Epithelial cell of proximal tubule (primary cell): ENCODE results near the gene FXYD2. TPM values are rescaled to one million over a fixed set of nuclear protein-coding genes. Genes with fewer than 3 reads are reported as not detected.
A peak's percentile ranks its signal among the peaks of the same experiment; 100 is the strongest.

Experiments
- DNase-seq: peaks from one replicate; pipeline ENCODE4 v3.0.0-alpha.2; 2011; ENCODE audit warnings: low read depth
- H3K4me3 ChIP-seq: 2 replicates; pipeline ENCODE4 v1.5.1; 2011; ENCODE audit warnings: low read depth, mild to moderate bottlenecking, low read length
- total RNA-seq: library from RNA; depleted of rRNA; stranded (reverse); fragments of >200 nt; gene quantifications from 2 replicates; pipeline ENCODE4 v1.2.3, GENCODE V29; 2015
- TF ChIP-seq, protein P1 (sequence below): conservative IDR thresholded peaks from 2 replicates; pipeline ENCODE4 v1.5.1; 2012; ENCODE audit warnings: low read depth, mild to moderate bottlenecking, low read length

Gene FXYD2
- total RNA-seq, 1 donor from 2014 or later: 286 TPM

DNA sequence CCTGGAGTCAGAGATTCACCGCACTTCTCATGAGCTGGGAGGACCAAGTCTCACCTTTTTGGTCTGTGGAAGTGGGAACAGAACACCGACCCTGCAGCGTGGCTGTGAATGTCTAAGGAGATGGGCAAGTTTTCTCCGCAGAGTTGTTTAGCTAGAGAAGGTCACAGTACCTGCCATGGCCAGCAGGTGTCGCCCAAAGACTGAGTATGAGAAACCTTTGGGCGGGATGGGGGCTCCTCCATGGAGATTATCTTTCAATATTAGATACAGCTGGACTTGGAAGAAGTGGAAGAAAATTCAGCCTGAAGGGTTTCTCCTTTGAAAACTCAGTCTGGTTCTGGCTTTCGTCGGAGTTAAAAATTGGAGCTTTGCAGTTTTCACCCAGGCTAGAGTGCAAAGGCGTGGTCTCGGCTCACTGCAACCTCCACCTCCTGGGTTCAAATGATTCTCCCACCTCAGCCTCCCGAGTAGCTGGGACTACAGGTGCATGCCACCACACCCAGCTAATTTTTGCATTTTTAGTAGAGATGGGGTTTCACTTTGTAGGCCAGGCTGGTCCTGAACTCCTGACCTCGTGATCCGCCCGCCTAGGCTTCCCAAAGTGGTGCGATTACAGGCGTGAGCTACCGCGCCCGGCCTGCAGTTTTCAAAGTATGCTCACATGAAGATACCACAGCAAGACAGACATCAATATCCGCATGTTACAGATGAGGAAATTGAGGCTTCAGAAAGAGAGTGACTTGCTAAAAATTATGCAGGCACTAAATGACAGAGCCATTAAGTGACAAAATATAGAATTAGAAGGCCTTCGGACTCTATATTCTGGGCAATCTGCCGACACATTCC lies 16.8 kb downstream of the FXYD2 start:
- no peak overlapping the region for H3K4me3 ChIP-seq
- no peak for DNase-seq
- TF ChIP-seq, protein P1, sequence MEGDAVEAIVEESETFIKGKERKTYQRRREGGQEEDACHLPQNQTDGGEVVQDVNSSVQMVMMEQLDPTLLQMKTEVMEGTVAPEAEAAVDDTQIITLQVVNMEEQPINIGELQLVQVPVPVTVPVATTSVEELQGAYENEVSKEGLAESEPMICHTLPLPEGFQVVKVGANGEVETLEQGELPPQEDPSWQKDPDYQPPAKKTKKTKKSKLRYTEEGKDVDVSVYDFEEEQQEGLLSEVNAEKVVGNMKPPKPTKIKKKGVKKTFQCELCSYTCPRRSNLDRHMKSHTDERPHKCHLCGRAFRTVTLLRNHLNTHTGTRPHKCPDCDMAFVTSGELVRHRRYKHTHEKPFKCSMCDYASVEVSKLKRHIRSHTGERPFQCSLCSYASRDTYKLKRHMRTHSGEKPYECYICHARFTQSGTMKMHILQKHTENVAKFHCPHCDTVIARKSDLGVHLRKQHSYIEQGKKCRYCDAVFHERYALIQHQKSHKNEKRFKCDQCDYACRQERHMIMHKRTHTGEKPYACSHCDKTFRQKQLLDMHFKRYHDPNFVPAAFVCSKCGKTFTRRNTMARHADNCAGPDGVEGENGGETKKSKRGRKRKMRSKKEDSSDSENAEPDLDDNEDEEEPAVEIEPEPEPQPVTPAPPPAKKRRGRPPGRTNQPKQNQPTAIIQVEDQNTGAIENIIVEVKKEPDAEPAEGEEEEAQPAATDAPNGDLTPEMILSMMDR: peak; percentile 85

DNA sequence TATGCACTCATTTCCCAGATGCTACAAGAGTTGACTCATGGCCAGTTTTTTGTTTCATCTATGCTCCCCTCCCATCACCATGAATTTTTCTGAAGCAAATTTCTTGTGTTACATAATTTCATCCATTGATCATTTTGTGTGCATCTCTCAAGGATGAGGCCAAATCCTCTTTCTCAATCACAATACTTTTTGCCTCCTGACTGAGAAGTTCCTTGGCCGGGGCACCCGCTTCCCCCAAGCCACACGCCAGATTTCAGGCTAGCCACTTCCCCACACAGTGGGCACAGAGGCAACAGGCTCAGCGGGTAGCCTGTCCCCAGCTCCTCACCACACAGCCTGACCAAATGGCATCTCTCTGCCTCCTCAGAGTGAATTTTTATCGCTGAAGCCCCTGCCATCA lies 17.7 kb downstream of the FXYD2 start:
- DNase-seq: no peak
- TF ChIP-seq, protein P1: no peak
- H3K4me3 ChIP-seq: no peak overlapping the region

DNA sequence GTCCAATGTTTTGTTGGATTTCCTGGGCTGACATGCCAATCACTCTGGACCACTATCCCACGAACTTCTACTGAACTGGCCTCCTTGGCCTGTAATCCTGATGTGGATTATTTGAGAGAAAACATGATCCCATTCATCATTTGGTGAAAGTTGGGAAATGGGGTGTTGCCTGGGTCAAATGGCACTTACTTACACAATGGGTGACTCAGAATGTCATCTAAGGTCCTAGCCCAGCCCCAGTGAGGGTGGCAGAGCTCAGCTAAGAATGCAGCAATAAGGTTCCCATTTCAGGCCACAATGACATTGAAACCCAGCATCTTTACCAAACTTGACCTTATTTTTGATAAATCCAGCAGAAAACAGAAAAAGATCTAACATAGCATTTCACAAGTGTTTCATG lies 19.5 kb downstream of the FXYD2 start:
- H3K4me3 ChIP-seq: no peak overlapping the region
- no peak for DNase-seq
- TF ChIP-seq, protein P1: no peak

DNA sequence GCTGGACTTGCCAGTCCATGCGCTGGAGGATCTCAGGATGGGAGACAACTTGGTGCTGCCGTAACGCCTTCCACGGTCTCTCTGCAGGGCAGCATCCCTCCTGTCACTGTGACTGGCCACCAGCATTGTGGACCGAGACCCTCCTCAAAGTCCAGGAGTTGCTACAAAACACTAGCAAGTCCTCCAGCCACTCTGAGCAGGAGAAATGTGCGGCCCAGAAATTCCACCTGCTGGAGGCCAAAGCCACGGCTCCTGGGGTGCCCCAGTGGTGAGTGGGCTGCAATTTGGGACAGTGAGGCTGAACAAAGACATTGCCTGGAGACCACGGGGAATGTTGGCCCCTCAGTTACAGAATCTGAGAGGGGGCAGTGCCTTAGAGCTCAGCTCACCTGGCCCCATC lies 20.6 kb downstream of the FXYD2 start:
- no peak for DNase-seq
- TF ChIP-seq, protein P1: no peak
- no peak overlapping the region for H3K4me3 ChIP-seq

DNA sequence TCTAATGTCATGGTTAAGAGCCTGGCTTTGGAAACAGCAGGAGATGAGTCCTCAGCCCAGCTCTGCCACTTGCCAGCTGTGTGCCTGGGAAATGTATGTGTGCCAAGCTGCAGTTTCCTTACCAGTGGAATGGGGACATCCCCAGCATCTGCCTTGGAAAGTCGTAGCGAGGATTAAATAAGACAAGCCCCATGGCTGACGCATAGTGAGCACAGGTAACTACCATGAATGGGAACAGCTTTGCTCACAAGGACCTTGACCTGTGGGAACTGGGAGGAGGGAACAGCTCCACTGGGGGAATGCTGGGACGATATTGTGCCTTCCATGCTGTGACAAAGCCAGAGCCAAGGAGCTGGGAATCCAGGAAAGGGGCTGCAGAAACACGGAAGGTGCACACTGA lies 24.9 kb downstream of the FXYD2 start:
- TF ChIP-seq, protein P1: no peak
- DNase-seq: no peak

DNA sequence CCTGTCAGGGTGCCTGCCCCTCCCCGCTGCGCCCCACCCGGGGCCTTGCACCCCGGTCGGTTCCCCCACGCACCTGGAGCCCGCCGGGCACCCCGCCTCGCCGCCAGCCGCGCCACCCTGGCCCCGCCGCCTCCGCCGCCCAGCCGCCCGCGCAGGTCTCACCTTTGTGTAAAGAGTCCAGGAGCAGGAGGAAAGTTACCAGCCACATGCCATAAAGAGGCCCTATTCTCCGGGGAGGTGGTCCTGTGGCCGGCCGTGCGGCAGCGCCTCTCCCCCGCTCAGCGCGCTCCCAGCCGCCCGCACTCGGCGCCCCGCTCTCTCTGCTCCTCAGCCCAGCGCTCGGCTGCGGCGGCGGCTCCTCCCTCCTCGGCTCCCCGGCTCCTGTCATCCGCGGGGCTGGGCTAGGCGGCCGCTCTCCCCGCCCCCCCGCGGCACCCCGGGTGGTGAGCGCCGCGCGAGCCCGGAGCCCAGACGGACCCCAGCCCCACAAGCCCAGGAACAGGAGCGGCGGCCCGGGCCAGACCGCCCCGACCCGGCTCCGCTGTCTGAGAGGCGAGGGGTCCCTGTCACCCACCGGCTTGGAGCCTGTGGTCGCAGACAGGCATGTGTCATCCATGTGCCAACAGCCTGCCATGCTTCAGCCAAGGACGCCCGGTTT lies 27.5 kb downstream of the FXYD2 start, which contains the start of gene DSCAML1:
Gene DSCAML1, minus strand, starts transcription at position 345 of the 658 bp plus-strand sequence. Its CDS starts 137 bp downstream, at position 208.
- TF ChIP-seq, protein P1: no peak
- DNase-seq: no peak
- peak within 1 kb of the TSS; percentile 55 for H3K4me3 ChIP-seq

More for the DNA sequence above, 24.9 kb downstream of the FXYD2 start:
- no peak overlapping the region for H3K4me3 ChIP-seq

DNA sequence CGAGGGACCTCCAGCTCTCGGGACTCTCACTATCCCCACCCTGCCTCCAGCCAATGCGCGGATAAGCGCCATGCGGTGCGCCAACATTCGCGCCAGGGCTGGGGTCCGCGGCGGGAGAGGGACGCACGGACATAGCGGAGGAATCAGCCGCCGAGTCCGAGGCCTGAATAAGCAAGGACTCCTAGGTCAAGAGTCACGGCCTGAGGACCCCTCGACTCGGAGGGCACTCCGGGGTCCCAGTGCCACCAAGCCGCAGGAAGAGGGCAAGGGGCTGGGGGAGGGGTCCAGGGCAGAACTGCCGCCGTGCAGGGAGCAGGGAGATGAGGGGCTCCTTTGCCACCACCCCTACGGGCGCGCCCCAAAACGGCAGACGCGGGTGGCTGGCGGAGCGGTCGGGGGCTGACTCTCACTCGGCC lies 28.1 kb downstream of the FXYD2 start:
- TF ChIP-seq, protein P1: no peak
- H3K4me3 ChIP-seq: peak overlapping the region; percentile 55
- no peak for DNase-seq
